A204.1 (cell line): ENCODE results near the gene SLC6A18.

Source experiments
- FAIRE-seq: peaks from 2 replicates; lab custom pipeline; 2012; peaks lifted over from hg19 to GRCh38; lab: Jason Lieb, UNC

The SLC6A18 gene

GRCh38 chr5:1202798-1203185 is 22.4 kb upstream of the SLC6A18 start:
- FAIRE-seq = no peak

GRCh38 chr5:1203311-1203967 is 21.7 kb upstream of the SLC6A18 start:
- no peak for FAIRE-seq

- no peak for FAIRE-seq
Observed at GRCh38 chr5:1203968-1204692, 21.1 kb upstream of the SLC6A18 start.

DNA sequence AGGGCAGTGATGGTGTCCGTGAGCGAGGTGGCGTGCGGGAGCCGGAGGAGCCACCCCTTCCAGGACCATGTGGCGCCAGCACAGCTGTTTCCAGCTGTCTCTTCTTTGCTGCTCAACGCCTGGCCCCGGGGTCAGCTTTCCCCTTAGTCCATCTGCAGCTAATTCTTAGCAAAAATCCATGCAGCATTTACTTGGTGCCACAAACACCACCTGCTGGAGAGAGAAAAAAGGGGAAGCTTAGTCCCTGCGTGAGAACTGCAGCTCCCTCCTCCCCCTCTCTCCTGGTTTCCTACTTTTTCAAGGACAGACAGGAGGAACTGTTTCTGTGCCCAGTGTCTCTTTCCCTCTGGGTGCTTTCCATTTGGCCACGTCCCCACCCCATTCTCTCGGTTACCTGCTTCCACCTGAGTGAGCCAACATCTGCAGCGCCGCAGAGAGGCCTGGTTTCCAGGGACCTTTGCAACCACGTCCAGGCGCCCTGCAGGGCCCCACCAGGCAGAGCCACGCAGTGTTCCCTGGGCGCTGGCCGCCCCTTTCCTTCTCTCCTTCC is 20.4 kb upstream of the SLC6A18 start:
- FAIRE-seq = no peak

- FAIRE-seq = no peak
Observed at GRCh38 chr5:1205255-1206180, 19.7 kb upstream of the SLC6A18 start.

DNA sequence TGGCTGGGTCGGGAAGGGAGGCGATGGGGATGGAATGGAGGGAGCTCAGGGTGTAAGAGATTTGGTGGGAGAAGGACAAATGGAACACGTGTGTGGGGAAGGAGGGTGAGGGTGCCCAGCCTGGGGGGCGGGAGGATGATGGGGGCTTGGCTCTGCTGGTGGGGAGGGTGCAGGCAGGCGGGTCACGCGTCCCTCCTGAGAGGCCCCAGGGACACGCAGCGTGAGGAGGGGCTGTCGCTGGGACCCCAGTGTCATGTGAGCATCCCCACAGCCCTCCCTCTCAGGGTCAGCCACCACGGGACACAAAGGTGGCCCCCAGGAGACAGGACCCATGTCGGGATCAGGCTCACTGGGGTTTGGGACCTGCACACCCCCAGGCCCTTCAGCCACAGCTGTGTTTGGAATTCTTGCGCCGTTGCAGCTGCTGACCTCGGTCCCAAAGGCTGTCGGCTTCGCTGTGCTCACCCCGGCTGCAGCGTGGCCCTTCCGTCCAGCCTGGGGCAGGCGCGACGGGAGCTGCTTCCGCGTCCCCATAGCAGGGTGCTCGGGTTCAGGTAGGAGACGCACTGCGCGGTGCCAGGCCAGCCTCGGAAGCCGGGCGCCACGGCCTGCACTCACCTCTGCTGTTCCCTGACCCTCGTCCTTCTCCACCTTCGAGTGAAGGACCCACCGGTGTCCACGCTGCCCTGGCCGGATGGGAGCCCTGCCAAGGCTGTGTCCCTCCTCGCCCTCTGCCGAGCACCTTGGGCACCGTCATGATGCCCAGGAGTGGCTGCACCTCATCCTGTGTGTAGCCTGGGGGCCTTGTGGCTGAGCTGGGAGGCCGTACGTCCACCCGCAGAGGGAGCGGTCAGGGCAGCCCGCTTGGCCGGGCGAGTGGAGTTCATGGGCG is 18.4 kb upstream of the SLC6A18 start:
- FAIRE-seq = no peak

- no peak for FAIRE-seq
Observed at GRCh38 chr5:1207555-1207954, 17.6 kb upstream of the SLC6A18 start.

- no peak for FAIRE-seq
Observed at GRCh38 chr5:1208221-1208742, 16.9 kb upstream of the SLC6A18 start.

DNA sequence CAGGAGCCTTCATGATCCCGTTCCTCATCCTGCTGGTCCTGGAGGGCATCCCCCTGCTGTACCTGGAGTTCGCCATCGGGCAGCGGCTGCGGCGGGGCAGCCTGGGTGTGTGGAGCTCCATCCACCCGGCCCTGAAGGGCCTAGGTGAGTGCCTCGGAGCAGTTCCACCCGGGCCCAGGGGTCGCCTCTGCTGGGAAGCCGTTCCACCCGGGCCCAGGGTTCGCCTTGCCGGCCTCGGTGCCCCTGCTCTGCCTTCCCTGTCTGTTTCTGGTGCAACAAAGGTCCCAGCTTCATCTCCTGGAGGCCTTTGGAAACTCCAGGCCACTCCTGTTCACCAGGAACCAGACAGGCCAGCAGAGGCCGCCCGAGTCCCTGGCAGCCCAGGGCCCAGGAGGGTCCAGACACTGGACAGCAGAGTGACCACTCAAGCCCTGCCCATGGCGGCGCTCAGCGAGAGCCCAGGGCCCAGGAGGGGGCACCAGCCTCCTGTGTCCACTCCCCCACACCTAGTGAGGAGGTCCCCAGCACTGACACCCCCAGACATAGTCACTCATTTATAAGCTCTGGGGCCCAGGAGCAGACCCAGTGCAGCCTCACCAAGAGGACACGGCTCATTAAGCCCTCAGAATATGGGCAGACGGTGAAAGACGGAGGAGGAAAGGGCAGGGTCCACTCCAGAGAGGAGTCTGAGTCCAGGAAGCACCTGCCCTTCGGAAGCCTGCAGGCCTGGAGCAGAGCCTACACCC is 16.3 kb upstream of the SLC6A18 start:
- FAIRE-seq = no peak

- no peak for FAIRE-seq
Observed at GRCh38 chr5:1209489-1209852, 15.7 kb upstream of the SLC6A18 start.

DNA sequence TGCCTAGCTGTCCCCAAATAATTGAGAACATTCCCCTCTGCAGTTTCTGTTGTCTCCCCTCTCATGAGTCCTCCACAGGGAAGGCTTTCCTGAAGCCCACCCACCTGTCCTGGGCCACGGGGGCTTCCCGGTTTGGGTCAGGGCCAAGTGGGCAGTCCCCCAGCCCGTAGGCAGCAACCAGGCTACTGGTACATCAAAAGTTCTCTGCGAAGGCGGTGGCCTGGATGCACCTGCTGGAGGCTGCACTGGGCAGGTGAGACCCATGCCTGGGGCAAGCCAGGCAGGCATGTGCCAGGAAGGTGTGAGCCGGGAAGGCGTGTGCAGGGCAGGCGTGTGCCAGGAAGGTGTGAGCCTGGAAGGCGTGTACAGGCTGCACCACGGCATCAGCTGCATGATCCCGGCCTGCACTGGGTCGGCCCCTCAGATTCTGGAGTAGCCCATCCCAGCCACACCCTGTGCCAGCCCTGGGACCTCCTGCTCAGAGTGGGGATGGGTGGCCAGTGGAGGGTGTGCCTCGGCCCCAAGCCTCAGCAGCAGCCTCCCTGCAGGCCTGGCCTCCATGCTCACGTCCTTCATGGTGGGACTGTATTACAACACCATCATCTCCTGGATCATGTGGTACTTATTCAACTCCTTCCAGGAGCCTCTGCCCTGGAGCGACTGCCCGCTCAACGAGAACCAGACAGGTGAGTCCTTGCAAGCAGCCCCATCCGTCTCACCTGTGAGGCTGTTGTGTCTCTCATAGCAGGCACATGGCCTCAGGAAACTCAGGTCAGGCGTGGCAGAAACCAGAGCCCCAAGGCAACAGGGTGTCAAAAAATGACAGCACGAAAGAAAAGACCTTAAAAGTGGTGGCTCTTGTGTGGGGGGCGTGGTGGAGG is 15.0 kb upstream of the SLC6A18 start:
- FAIRE-seq = no peak

- FAIRE-seq = no peak
Observed at GRCh38 chr5:1210832-1211251, 14.3 kb upstream of the SLC6A18 start.

DNA sequence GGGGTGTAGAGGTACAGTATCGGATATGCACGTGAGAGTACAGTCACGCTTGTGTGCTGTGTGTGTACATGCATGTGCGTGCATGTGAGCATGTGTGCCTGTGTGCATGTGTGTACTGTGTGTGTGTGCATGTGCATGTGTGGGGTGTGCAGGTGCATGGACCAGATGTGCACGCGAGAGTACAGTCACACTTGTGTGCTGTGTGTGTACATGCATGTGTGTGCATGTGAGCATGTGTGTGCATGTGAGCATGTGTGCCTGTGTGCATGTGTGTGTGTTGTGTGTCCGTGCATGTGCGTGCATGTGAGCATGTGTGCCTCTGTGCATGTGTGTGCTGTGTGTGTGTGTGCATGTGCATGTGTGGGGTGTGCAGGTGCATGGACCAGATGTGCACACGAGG is 13.5 kb upstream of the SLC6A18 start:
- FAIRE-seq = no peak

DNA sequence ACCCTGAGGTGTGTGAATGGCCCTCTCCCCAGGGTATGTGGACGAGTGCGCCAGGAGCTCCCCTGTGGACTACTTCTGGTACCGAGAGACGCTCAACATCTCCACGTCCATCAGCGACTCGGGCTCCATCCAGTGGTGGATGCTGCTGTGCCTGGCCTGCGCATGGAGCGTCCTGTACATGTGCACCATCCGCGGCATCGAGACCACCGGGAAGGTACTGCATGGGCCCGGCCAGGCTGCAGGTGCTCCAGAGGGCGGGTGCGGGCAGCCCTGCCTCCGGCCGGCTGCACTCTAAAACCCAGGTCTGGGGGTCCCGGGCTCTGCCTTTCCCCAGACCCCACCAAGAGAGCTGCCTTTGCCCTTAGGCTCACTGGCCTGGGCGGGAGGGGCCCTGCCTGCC is 12.9 kb upstream of the SLC6A18 start:
- FAIRE-seq = no peak

DNA sequence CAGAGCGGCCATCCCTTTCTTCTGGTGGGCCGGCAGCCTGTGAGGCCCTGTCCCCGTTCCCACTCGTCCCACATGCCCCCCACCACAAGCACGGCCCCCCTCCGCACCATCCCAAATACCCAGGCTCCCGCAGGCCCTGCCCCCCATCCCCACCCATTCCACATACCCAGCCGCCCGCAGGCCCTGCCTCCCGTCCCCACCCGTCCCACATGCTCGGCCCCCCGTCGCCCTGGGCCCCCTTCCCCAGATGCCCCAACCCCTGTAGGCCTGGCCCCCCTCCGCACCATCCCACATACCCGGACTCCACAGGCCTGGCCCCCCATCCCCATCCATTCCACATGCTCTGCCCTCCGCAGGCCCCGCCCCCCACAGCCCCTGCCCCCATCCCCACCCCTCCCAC is 12.3 kb upstream of the SLC6A18 start:
- no peak for FAIRE-seq

- FAIRE-seq = no peak
Observed at GRCh38 chr5:1213508-1214162, 11.5 kb upstream of the SLC6A18 start.

DNA sequence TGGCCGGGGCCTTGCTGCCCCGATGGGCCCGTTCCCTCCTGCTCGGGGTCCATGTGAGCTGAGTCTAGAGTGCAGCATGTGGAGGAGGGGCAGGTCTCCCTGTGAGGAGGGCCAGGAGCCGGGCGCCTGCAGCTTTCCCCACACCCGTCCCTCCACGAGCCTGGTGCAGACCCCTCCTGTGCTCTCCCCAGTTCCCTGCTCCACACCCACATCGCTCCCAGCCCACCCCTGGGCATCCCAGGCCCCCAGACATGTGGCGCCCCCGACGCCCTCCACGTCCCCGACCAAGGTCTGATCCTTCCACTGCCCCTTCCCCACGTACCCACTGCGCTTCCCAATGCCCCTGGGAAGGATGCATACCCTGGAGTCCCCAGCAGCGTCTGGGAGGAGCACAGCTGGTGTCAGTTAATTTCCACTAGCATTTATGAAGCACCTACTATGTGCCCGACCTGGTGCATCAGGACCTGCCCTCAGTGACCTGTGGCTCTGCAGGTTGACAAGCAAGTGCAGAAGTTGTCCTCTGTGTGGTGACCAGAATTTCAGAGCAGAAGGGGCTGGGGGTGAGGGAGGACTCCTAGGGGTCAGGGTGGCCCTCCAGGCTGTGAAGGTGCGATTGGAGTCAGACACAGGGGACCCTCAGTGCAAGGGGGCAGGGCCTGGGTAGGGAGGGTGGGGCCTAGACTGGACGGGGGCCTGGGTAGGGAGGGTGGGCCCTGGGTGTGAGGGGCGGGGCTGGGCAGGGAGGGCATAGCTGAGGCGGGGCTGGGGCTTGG is 10.8 kb upstream of the SLC6A18 start:
- no peak for FAIRE-seq

GRCh38 chr5:1214936-1215220 is 10.3 kb upstream of the SLC6A18 start:
- no peak for FAIRE-seq
